HEK293 (cell line): ENCODE results near the gene SMC3.

Experiments
- CTCF ChIA-PET: fragments of 350-600 bp; formaldehyde crosslinking; extraction: SDS; loops from one replicate; lab custom pipeline; 2021; ENCODE audit warnings: antibody characterized with exemption; lab: Yijun Ruan, JAX
- POLR2A ChIA-PET: fragments of 300-600 bp; formaldehyde crosslinking; extraction: SDS; loops from one replicate; lab custom pipeline; 2020; ENCODE audit warnings: antibody characterized with exemption, inconsistent platforms; lab: Yijun Ruan, JAX
- H3K27ac ChIP-seq: fragments of 200-500 bp; sonication (Bioruptor generic); 2 replicates; pipeline ENCODE4 v1.5.1; 2014; ENCODE audit warnings: low read depth, low read length, control low read depth, inconsistent platforms; ENCODE audit errors: extremely low read depth
- H3K36me3 ChIP-seq, 2 experiments: fragments of 200-500 bp in 1 of 2; sonication (Bioruptor generic) in 1 of 2; 1 replicate in 1 of 2; 2 replicates in 1 of 2; pipeline ENCODE4 v1.5.1; 2014 to 2017; ENCODE audit warnings: inconsistent platforms in 2 of 2, low read length in 2 of 2; ENCODE audit not compliant: control insufficient read depth in 2 of 2, insufficient read depth in 1 of 2
- H3K4me1 ChIP-seq: fragments of 200-500 bp; sonication (Bioruptor generic); 2 replicates; pipeline ENCODE4 v1.5.1; 2014; ENCODE audit warnings: mild to moderate bottlenecking, low read length, inconsistent platforms; ENCODE audit not compliant: control insufficient read depth, insufficient read depth
- H3K4me3 ChIP-seq: 2 replicates; pipeline ENCODE4 v1.5.1; 2011; ENCODE audit warnings: low read depth, mild to moderate bottlenecking, control low read depth, low read length, moderate library complexity
- H3K9me3 ChIP-seq: fragments of 200-500 bp; sonication (Bioruptor generic); 2 replicates; pipeline ENCODE4 v1.5.1; 2014; ENCODE audit warnings: low read depth, low read length, inconsistent platforms; ENCODE audit not compliant: control insufficient read depth, insufficient read depth
- FEZF1 ChIP-seq: fragments of 450-650 bp; formaldehyde crosslinking; IDR thresholded peaks from 2 replicates; pipeline ENCODE4 v1.5.1; 2016; ENCODE audit warnings: missing biosample characterization, missing genetic modification characterization
- PRDM2 ChIP-seq: fragments of 450-650 bp; formaldehyde crosslinking; IDR thresholded peaks from 2 replicates; pipeline ENCODE4 v1.5.1; 2016; ENCODE audit warnings: missing biosample characterization, missing genetic modification characterization, borderline replicate concordance
- SALL2 ChIP-seq: fragments of 450-650 bp; formaldehyde crosslinking; IDR thresholded peaks from 2 replicates; pipeline ENCODE4 v1.5.0; 2017; ENCODE audit warnings: missing biosample characterization, mild to moderate bottlenecking, missing genetic modification characterization, borderline replicate concordance
- SCRT2 ChIP-seq: fragments of 450-650 bp; formaldehyde crosslinking; IDR thresholded peaks from 2 replicates; pipeline ENCODE4 v1.5.1; 2016; ENCODE audit warnings: missing biosample characterization, missing genetic modification characterization
- ZBTB1 ChIP-seq: fragments of 450-650 bp; formaldehyde crosslinking; IDR thresholded peaks from 2 replicates; pipeline ENCODE4 v1.5.1; 2016; ENCODE audit warnings: missing biosample characterization, missing genetic modification characterization
- ZEB2 ChIP-seq: fragments of 450-650 bp; formaldehyde crosslinking; IDR thresholded peaks from 2 replicates; pipeline ENCODE4 v1.5.1; 2016; ENCODE audit warnings: missing biosample characterization, missing genetic modification characterization
- ZNF16 ChIP-seq: fragments of 450-650 bp; formaldehyde crosslinking; IDR thresholded peaks from 2 replicates; pipeline ENCODE4 v1.5.1; 2016; ENCODE audit warnings: low read depth, missing biosample characterization, missing genetic modification characterization
- ZNF175 ChIP-seq: fragments of 450-650 bp; formaldehyde crosslinking; IDR thresholded peaks from 2 replicates; pipeline ENCODE4 v1.5.1; 2016; ENCODE audit warnings: missing biosample characterization, missing genetic modification characterization
- ZNF2 ChIP-seq: fragments of 450-650 bp; formaldehyde crosslinking; IDR thresholded peaks from 2 replicates; pipeline ENCODE4 v1.5.1; 2016; ENCODE audit warnings: missing biosample characterization, missing genetic modification characterization
- ZNF223 ChIP-seq: fragments of 450-650 bp; formaldehyde crosslinking; IDR thresholded peaks from 2 replicates; pipeline ENCODE4 v1.5.1; 2016; ENCODE audit warnings: missing biosample characterization, missing genetic modification characterization
- ZNF248 ChIP-seq: fragments of 450-650 bp; formaldehyde crosslinking; IDR thresholded peaks from 2 replicates; pipeline ENCODE4 v1.5.1; 2017; ENCODE audit warnings: missing biosample characterization, missing genetic modification characterization
- ZNF274 ChIP-seq, 2 experiments: fragments of 200-500 bp in 1 of 2; fragments of 450-650 bp in 1 of 2; sonication (Bioruptor generic) in 1 of 2; formaldehyde crosslinking in 1 of 2; IDR thresholded peaks; 2 replicates each; pipeline versions ENCODE4 v1.5.1 to v1.6.1; 2014 to 2016; ENCODE audit warnings: borderline replicate concordance in 1 of 2, inconsistent platforms in 1 of 2, low read length in 1 of 2, missing biosample characterization in 1 of 2, missing genetic modification characterization in 1 of 2
- ZNF350 ChIP-seq: fragments of 450-650 bp; formaldehyde crosslinking; IDR thresholded peaks from 2 replicates; pipeline ENCODE4 v1.5.0; 2017; ENCODE audit warnings: missing biosample characterization, mild to moderate bottlenecking, missing genetic modification characterization
- ZNF433 ChIP-seq: fragments of 450-650 bp; formaldehyde crosslinking; IDR thresholded peaks from 2 replicates; pipeline ENCODE4 v1.5.1; 2016; ENCODE audit warnings: missing biosample characterization, missing genetic modification characterization, low read depth
- ZNF510 ChIP-seq: fragments of 450-650 bp; formaldehyde crosslinking; IDR thresholded peaks from 2 replicates; pipeline ENCODE4 v1.5.1; 2018; ENCODE audit warnings: mild to moderate bottlenecking, missing genetic modification characterization, missing biosample characterization; ENCODE audit not compliant: insufficient replicate concordance
- ZNF558 ChIP-seq: fragments of 450-650 bp; formaldehyde crosslinking; IDR thresholded peaks from 2 replicates; pipeline ENCODE4 v1.5.1; 2016; ENCODE audit warnings: missing biosample characterization, missing genetic modification characterization
- ZNF560 ChIP-seq: fragments of 450-650 bp; formaldehyde crosslinking; IDR thresholded peaks from 2 replicates; pipeline ENCODE4 v1.5.1; 2017; ENCODE audit warnings: missing biosample characterization, missing genetic modification characterization, borderline replicate concordance
- ZNF664 ChIP-seq: fragments of 450-650 bp; formaldehyde crosslinking; IDR thresholded peaks from 2 replicates; pipeline ENCODE4 v1.5.1; 2016; ENCODE audit warnings: missing biosample characterization, missing genetic modification characterization
- ZNF670 ChIP-seq: fragments of 450-650 bp; formaldehyde crosslinking; IDR thresholded peaks from 2 replicates; pipeline ENCODE4 v1.5.1; 2016; ENCODE audit warnings: missing biosample characterization, missing genetic modification characterization, low read depth
- ZNF701 ChIP-seq: fragments of 450-650 bp; formaldehyde crosslinking; IDR thresholded peaks from 2 replicates; pipeline ENCODE4 v1.5.1; 2016; ENCODE audit warnings: missing biosample characterization, missing genetic modification characterization
- TF ChIP-seq, protein P1 (sequence below): fragments of 450-650 bp; formaldehyde crosslinking; IDR thresholded peaks from 2 replicates; pipeline ENCODE4 v1.5.1; 2016; ENCODE audit warnings: missing biosample characterization, missing genetic modification characterization
- TF ChIP-seq, protein P2 (sequence below): fragments of 450-650 bp; IDR thresholded peaks from 2 replicates; pipeline ENCODE4 v1.5.1; 2018; ENCODE audit warnings: missing biosample characterization, missing genetic modification characterization

Gene SMC3

DNA sequence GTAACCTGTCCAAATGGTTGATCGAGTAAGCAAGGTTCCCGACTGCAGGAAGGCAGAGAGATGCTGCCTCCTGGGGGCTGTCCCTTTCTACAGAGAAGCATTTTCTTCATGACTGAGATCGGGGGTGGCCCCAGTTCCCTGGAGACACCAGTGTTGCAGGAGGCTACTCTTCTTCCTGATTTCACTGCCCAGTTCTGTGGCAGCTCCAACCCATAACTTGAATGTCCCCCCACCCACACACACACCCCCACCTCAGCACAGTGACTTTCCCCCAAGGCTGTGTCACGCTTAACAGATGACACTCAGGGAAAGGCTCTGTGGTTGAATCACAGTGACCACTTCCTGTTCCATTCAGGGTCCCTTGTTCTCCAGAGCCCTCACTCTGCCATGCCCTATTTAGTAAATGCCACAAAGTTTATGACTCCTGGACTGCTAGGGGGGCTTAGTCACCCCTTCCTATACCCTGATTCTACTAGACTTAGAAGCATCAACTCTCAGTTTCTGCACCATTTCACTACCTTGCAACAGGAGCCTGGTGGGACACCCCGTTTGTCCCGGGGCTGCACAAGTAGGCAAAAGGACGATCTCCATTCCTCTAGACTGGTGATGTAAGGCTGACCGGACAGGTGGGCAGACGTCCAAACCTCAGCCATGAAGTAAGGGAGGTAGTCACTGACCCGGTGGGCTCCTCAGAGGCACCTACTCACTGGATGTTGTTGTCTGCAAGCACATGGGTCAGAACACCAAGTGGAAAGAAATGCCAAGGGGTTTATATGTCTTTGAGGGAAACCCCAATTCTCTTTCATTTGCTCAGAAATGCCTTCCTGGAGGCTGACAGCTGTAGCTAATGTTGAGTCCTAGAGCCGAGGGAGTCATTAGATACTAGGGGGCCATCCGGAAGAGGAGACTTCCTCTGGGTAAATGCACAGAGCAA is 31.3 kb upstream of the SMC3 start (continued):
- TF ChIP-seq, protein P1, sequence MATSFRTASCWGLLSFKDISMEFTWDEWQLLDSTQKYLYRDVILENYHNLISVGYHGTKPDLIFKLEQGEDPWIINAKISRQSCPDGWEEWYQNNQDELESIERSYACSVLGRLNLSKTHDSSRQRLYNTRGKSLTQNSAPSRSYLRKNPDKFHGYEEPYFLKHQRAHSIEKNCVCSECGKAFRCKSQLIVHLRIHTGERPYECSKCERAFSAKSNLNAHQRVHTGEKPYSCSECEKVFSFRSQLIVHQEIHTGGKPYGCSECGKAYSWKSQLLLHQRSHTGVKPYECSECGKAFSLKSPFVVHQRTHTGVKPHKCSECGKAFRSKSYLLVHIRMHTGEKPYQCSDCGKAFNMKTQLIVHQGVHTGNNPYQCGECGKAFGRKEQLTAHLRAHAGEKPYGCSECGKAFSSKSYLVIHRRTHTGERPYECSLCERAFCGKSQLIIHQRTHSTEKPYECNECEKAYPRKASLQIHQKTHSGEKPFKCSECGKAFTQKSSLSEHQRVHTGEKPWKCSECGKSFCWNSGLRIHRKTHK, result no peak
- TF ChIP-seq ZBTB1 (tag by site-specific recombination), result no peak
- no peak for TF ChIP-seq ZNF701
- no peak for TF ChIP-seq ZNF558 (tag by site-specific recombination)
- no peak for TF ChIP-seq ZNF2 (tag by site-specific recombination)

DNA sequence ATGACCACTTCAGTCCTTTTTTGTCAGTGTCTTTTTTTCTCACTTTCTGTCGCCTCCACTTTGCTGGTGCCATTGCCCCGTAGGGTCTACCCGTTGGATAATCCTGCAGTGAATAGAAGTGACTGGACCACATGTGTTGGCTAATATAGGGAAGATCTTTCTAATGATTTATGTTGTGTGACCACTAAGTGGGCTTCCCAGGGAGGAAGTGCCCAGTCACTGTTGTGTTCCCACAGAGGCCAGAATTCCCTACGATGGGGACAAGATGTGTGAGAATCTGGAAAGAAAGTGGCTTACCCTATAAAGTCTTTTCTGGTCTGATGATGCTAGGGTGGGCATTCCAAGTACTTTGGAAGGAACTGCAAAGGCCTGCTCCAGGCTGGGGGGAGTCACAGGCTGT is 28.4 kb upstream of the SMC3 start:
- Histone ChIP-seq H3K36me3 (no peaks in the 10 kb centered on the region), H3K9me3 (no peaks in the 10 kb centered on the region), H3K4me1 (peaks cover 14% of the 10 kb centered on the region), H3K4me3 (no peak overlapping the region), H3K27ac (no peak overlapping the region; the same call in 1 of the 2 replicates)
- POLR2A ChIA-PET, result interaction anchor here (0.6 kb wide), 1 partner anchor 148 kb away, joined by 3 read pairs; no protein-coding TSS in a partner anchor
- CTCF ChIA-PET, result interaction anchor here (0.5 to 1.7 kb wide), 2 partner anchors 31 to 185 kb away, joined by 3 to 4 read pairs; no protein-coding TSS in a partner anchor
- TF ChIP-seq SCRT2 (tag by site-specific recombination), result no peak
- no peak for TF ChIP-seq ZNF670 (tag by site-specific recombination)
- no peak for TF ChIP-seq PRDM2 (tag by site-specific recombination)
- no peak for TF ChIP-seq ZNF274 (IDR thresholded peaks at IDR 0.05; ENCODE audit: low read length)
- TF ChIP-seq ZNF274 (tag by site-specific recombination; IDR thresholded peaks at IDR 0.05; ENCODE audit: borderline replicate concordance), result no peak
- TF ChIP-seq ZNF664 (tag by site-specific recombination), result no peak
- TF ChIP-seq SALL2 (tag by site-specific recombination), result no peak

DNA sequence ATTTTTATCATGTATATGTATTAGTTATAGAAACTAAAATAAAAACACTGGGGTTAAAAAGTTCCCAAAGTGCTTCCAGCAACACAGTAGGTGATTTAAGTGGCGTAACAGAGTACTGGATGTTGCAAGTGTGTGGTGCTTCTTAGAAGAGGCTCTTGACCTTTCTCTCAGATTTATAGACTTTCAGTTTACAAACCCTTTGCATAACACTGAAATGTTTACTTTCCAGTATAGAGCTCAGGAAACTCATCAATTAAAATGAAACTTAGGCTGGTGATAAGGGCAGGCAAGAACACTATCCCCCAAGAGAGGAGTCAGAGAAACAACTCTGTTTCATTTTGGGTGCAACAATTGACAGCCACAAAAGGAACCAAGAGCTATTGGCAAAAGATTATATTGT is 27.5 kb upstream of the SMC3 start:
- no peaks in the 10 kb centered on the region for H3K36me3 ChIP-seq
- ChIA-PET POLR2A (interaction anchor here (0.6 kb wide), 1 partner anchor 149 kb away, joined by 3 read pairs; no protein-coding TSS in a partner anchor), CTCF (interaction anchor here (0.6 to 1.7 kb wide), 3 partner anchors 9 to 186 kb away, joined by 3 to 4 read pairs (median 4); no protein-coding TSS in a partner anchor)
- no peaks in the 10 kb centered on the region for H3K9me3 ChIP-seq
- no peak overlapping the region for H3K4me3 ChIP-seq
- H3K4me1 ChIP-seq, result peaks cover 14% of the 10 kb centered on the region
- H3K27ac ChIP-seq, result no peak overlapping the region
- TF ChIP-seq FEZF1 (tag by site-specific recombination) (peak; percentile 78), ZEB2 (tag by site-specific recombination) (0 out of 2 replicates have a peak, but pooled peaks have one; percentile 35), ZNF558 (tag by site-specific recombination) (no peak), ZNF664 (tag by site-specific recombination) (no peak), ZNF701 (no peak), SCRT2 (tag by site-specific recombination) (no peak), ZNF510 (tag by site-specific recombination) (no peak), ZNF223 (tag by site-specific recombination) (no peak), ZNF16 (tag by site-specific recombination) (no peak), ZNF433 (tag by site-specific recombination) (no peak), ZNF248 (tag by site-specific recombination) (no peak), ZNF175 (tag by site-specific recombination) (no peak), ZNF560 (tag by site-specific recombination) (no peak), ZNF350 (tag by site-specific recombination) (no peak)
- TF ChIP-seq, protein P2, sequence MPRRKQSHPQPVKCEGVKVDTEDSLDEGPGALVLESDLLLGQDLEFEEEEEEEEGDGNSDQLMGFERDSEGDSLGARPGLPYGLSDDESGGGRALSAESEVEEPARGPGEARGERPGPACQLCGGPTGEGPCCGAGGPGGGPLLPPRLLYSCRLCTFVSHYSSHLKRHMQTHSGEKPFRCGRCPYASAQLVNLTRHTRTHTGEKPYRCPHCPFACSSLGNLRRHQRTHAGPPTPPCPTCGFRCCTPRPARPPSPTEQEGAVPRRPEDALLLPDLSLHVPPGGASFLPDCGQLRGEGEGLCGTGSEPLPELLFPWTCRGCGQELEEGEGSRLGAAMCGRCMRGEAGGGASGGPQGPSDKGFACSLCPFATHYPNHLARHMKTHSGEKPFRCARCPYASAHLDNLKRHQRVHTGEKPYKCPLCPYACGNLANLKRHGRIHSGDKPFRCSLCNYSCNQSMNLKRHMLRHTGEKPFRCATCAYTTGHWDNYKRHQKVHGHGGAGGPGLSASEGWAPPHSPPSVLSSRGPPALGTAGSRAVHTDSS (tag by site-specific recombination), result no peak
